A549 (cell line): Measurements from ENCODE around the gene PHOX2A.

Source experiments
- EP300 ChIP-seq, 2 experiments: fragments of >200 bp; sonication (Bioruptor Twin); formaldehyde crosslinking; IDR thresholded peaks; 2 replicates in 1 of 2; 3 replicates in 1 of 2; pipeline ENCODE4 v1.6.1; 2016 to 2017
- HOXB5 ChIP-seq: fragments of 250-450 bp; sonication (Bioruptor Pico); IDR thresholded peaks from 2 replicates; pipeline ENCODE4 v1.5.0; 2020; ENCODE audit warnings: mild to moderate bottlenecking, moderate library complexity
- JUNB ChIP-seq: fragments of >200 bp; sonication (Bioruptor Twin); formaldehyde crosslinking; IDR thresholded peaks from 2 replicates; pipeline ENCODE4 v1.6.1; 2016
- MAFK ChIP-seq: fragments of 450-650 bp; IDR thresholded peaks from 2 replicates; pipeline ENCODE4 v1.6.1; 2014; ENCODE audit not compliant: partially characterized antibody
- MAZ ChIP-seq: fragments of 150-350 bp; IDR thresholded peaks from 2 replicates; pipeline ENCODE4 v1.6.1; 2014; ENCODE audit warnings: antibody characterized with exemption, low read depth, low read length, borderline replicate concordance
- RCOR1 ChIP-seq: fragments of 150-350 bp; IDR thresholded peaks from 2 replicates; pipeline ENCODE4 v1.6.1; 2014; ENCODE audit warnings: antibody characterized with exemption, low read length, low read depth
- RFX5 ChIP-seq: fragments of 450-650 bp; IDR thresholded peaks from 2 replicates; pipeline ENCODE4 v1.7.1; 2014; ENCODE audit warnings: antibody characterized with exemption, mild to moderate bottlenecking, moderate library complexity
- SMC3 ChIP-seq: fragments of >200 bp; sonication (Bioruptor Twin); formaldehyde crosslinking; IDR thresholded peaks from 3 replicates; pipeline ENCODE4 v1.6.1; 2018; ENCODE audit warnings: inconsistent platforms
- TF ChIP-seq, protein P1 (sequence below): fragments of >200 bp; sonication (Bioruptor Twin); formaldehyde crosslinking; IDR thresholded peaks from 3 replicates; pipeline ENCODE4 v1.5.1; 2016

DNA sequence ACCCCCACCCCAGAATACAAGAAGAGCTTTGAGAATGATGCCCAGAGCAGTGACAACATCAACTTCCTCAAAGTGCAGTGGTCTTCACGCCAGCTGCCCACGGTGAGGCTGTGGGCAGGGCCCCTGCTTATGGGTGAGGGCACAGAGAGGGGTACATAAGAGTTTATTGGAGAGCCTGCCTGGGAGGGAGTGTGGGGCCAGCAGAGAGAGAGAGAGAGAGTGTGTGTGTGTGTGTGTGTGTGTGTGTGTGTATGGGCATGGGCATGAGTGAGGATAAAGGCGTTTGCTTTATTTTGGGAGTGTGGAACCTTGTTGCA lies 9.5 kb downstream of the PHOX2A start:
- no peak for TF ChIP-seq JUNB
- TF ChIP-seq, protein P1, sequence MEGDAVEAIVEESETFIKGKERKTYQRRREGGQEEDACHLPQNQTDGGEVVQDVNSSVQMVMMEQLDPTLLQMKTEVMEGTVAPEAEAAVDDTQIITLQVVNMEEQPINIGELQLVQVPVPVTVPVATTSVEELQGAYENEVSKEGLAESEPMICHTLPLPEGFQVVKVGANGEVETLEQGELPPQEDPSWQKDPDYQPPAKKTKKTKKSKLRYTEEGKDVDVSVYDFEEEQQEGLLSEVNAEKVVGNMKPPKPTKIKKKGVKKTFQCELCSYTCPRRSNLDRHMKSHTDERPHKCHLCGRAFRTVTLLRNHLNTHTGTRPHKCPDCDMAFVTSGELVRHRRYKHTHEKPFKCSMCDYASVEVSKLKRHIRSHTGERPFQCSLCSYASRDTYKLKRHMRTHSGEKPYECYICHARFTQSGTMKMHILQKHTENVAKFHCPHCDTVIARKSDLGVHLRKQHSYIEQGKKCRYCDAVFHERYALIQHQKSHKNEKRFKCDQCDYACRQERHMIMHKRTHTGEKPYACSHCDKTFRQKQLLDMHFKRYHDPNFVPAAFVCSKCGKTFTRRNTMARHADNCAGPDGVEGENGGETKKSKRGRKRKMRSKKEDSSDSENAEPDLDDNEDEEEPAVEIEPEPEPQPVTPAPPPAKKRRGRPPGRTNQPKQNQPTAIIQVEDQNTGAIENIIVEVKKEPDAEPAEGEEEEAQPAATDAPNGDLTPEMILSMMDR: no peak
- TF ChIP-seq RFX5: no peak
- no peak for TF ChIP-seq RCOR1
- no peak for TF ChIP-seq HOXB5 (CRISPR knock-in tag)
- TF ChIP-seq MAZ: no peak
- TF ChIP-seq MAFK: no peak
- no peak for TF ChIP-seq SMC3
- TF ChIP-seq EP300 (IDR thresholded peaks at IDR 0.05): no peak
